ENCODE measurements around the gene VPS4B. TPM values are rescaled to one million over a fixed set of nuclear protein-coding genes. Genes with fewer than 3 reads are reported as not detected.

VPS4B gene
- total RNA-seq, 1 experiment from 2014 or later: 60.2 TPM

- H3K4me1 Mint-ChIP-seq: no peaks in the 10 kb centered on the region
- H3K9ac ChIP-seq (ENCODE audit: extremely low read depth, insufficient read length, low read length): no peak overlapping the region
- no peak overlapping the region for H3K27ac Mint-ChIP-seq
- no peak overlapping the region for H3K56ac ChIP-seq (ENCODE audit: insufficient read length, low read depth, low read length)
- H3K27ac ChIP-seq (ENCODE audit: insufficient read length, low read depth, low read length): no peak overlapping the region
- H3K27me3 ChIP-seq (ENCODE audit: insufficient read depth, low read length): no peaks in the 10 kb centered on the region
- H2AFZ ChIP-seq (ENCODE audit: low read length): no peak overlapping the region
- no CpG with 5 or more reads among the region's 4 CpGs for WGBS (ENCODE audit: extremely low coverage, insufficient read length, low lambda C conversion rate)
- H3K4me2 ChIP-seq (ENCODE audit: insufficient read depth, insufficient read length, low read length): no peak overlapping the region
- no peak overlapping the region for H2BK20ac ChIP-seq (ENCODE audit: low read depth, low read length, poor library complexity, severe bottlenecking)
- no peaks in the 10 kb centered on the region for H3K23me2 ChIP-seq (ENCODE audit: insufficient read length, low read depth, low read length, poor library complexity, severe bottlenecking)
- no peak overlapping the region for H4K8ac ChIP-seq (replicated peaks; ENCODE audit: insufficient read length, low read depth, low read length)
- no peaks in the 10 kb centered on the region for H4K20me1 ChIP-seq (ENCODE audit: control insufficient read depth, insufficient read depth, insufficient read length)
- peaks cover 2 to 25% (median 9%) of the 10 kb centered on the region in 3 experiments; a peak in 5 of 7 replicates for H3K36me3 Mint-ChIP-seq (ENCODE audit: insufficient read depth in 1 of 3, low read depth in 3 of 3)
- no peaks in the 10 kb centered on the region for H3K4me1 ChIP-seq (ENCODE audit: insufficient read depth, low read length)
- H2BK5ac ChIP-seq (ENCODE audit: insufficient read length, low read length): no peak overlapping the region
- no peak overlapping the region for H3T11ph ChIP-seq (ENCODE audit: low read length)
- no peak overlapping the region for H3K4ac ChIP-seq (ENCODE audit: low read depth, low read length)
- TF ChIP-seq CTCF (conservative IDR thresholded peaks at IDR 0.05): no peak
- H4K5ac ChIP-seq (ENCODE audit: insufficient read length, low read depth, low read length): no peak overlapping the region
- no peak overlapping the region for H2AK5ac ChIP-seq (ENCODE audit: insufficient read length, low read length)
- H2BK12ac ChIP-seq (ENCODE audit: insufficient read length, low read depth, low read length): no peak overlapping the region
- H3K79me1 ChIP-seq (ENCODE audit: insufficient read depth, low read depth, low read length, poor library complexity, severe bottlenecking): no peaks in the 10 kb centered on the region
- no peak overlapping the region for H3K18ac ChIP-seq (ENCODE audit: insufficient read length, low read depth, low read length)
- H3K79me2 ChIP-seq (ENCODE audit: insufficient read depth, low read length): no peaks in the 10 kb centered on the region
- no peak overlapping the region for H2BK15ac ChIP-seq (ENCODE audit: low read depth, low read length)
- H3K23ac ChIP-seq (ENCODE audit: insufficient read length, low read depth, low read length): no peak overlapping the region
- H3K9me3 Mint-ChIP-seq: no peaks in the 10 kb centered on the region
- no peak overlapping the region for H3K4me3 Mint-ChIP-seq
- DNase-seq: no peak
- no peak overlapping the region for H2BK120ac ChIP-seq (ENCODE audit: low read depth, low read length, poor library complexity, severe bottlenecking)
- no peak overlapping the region for H3K14ac ChIP-seq (ENCODE audit: insufficient read depth, low read length)
- H3K9me3 ChIP-seq (ENCODE audit: control insufficient read depth, low read depth, low read length): no peaks in the 10 kb centered on the region
- H4K91ac ChIP-seq (ENCODE audit: insufficient read length, low read depth, low read length): no peak overlapping the region
- no peaks in the 10 kb centered on the region for H3K27me3 Mint-ChIP-seq (ENCODE audit: low read depth)
Observed at GRCh38 chr18:63387861-63388260, 34.4 kb downstream of the VPS4B start.

Measured in H9 (cell line).